NK-92 (cell line): Measurements from ENCODE around the gene TIPRL.
A peak's percentile ranks its signal among the peaks of the same experiment; 100 is the strongest.
"Not testable (repeated sequence)": the region's sequence is repeated elsewhere in the genome, so short reads cannot be mapped to it uniquely, and the experiment has no call there.

ENCODE experiments used
- DNase-seq: peaks from one replicate; lab custom pipeline; 2025; ENCODE audit not compliant: unreplicated experiment; lab: John Stamatoyannopoulos, UW

Gene TIPRL

DNA sequence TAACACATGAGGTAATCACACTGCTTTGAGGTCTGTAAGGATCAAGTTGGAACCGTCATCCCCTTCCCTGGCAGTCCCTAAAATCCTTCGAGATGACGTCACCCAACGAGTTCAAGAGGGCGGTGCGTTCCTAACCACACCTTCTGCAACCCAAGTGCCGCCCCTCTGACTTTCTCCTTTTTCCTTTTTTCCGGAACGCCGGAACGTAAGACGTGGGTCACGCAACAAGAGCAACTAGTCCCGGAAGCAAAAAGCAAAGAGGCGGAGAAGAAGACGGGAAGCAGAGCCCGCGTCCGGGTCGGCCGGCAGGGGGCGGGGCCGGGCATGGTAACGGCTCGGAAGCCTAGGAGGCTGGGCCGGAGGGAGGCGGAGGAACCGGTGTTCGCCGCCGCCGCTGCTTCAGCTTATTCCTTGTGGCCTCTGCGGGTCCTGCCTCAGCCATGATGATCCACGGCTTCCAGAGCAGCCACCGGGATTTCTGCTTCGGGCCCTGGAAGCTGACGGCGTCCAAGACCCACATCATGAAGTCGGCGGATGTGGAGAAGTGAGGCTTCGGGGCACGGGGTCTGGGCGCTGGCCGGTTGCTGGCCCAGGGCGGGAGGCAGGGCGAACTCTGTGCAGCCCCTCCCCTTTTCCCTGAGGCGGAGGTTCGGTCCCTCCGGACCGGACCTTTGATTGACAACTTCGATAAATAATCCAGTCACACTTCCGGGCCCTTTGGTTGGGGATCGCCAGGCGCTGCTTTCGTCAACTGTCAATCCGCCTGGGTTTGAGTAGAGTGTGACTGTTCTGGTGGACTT lies at the start of gene TIPRL:
Gene TIPRL (plus strand): TSS at position 325 of the 800 bp plus-strand sequence. CDS start 116 bp downstream, at position 441.
- peak; percentile 40 for DNase-seq

DNA sequence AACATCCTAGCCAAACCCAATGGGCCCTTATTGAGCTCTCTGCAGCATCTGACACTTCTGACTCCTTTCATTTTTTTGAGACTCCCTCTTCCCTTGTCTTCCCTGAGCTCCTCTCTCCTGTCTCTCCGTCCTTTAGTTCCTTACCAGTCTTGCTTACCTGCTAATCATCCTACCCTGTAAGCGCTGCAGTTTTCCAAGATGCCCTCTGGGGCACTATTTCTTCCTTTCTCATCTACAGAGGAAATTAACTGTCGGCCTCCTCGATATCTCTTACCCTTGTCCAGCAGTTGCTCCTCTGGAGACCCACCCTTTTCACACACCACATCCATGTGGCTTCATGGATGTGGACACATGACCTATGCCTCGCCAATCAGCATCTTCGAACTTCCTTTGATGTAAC lies 48.8 kb upstream of the TIPRL start:
- DNase-seq: no peak

DNA sequence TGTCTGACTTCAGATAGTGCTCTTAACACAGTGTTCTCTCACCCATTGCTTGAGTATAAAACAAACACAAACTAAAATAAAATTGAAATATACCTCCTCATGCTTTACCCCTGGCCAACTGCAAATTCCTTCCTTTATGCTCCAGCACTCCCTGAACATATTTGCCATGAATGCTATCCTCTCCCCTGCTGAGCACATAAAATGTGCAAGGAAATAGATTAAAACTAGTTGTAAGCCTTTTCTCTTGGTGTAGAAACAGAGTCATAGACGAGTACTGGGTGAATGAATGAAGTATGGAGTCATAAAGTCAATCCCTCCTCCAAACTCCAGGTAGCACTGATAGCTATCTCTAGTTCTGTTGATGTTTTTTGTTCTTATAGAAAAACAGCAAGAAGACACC lies 44.6 kb upstream of the TIPRL start:
- no peak for DNase-seq

DNA sequence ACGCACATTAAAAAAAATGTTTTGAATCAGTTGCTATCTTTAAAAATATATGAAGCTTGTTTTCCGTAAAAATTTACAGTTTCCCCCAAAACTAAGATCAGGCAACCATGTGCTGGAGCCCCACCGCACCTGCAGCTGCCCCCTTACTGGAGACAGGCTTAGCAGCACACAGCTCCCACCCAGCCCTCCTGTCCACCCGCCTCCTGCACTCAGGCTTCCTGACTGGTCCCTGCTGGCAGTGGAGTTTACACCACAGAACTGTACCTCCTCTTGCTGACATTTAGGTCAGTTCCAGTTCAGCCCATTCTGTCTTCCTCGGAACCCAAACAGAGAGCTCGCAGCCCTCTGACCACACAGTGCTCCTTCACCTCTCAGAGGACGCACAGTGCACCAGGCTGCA lies 44.1 kb upstream of the TIPRL start:
- DNase-seq: no peak

DNA sequence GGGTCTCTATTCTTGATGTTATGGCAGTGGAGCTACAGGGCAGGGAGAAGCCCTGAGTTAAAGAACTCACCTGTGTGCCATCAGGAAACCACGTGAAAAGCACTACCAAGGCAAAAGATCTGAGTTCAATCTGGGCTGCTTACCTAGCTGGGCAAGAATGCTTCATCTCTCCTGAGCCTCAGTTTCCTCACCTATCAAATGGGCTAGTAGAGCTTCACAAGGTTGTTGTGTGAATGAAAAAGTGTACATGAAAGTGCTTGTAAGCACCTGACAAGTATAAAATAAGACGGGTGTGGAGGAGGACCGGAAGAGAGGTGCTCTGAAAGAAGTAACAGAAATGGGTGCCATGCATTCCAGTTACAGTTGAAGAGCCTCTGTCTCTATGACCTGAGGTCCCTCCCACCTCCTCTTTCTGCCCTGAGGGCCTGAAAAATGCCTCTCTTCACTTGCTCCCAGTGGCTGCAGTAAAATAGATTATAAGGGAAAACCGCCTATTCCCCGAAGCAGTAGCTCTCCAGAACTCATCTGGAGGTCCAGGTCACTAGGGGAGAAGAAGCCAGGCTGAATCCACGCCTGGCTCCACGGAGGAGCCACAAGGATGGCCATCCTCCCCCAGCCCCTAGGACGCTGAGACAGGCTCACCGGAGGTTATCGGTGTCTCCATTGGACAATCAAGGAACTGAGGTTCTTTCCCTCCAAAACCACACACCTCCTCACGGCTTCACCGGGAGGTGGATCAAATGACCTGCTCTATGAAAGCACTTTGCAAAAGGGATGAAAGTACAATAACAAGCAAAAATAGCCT lies 43.4 kb upstream of the TIPRL start:
- no peak for DNase-seq

DNA sequence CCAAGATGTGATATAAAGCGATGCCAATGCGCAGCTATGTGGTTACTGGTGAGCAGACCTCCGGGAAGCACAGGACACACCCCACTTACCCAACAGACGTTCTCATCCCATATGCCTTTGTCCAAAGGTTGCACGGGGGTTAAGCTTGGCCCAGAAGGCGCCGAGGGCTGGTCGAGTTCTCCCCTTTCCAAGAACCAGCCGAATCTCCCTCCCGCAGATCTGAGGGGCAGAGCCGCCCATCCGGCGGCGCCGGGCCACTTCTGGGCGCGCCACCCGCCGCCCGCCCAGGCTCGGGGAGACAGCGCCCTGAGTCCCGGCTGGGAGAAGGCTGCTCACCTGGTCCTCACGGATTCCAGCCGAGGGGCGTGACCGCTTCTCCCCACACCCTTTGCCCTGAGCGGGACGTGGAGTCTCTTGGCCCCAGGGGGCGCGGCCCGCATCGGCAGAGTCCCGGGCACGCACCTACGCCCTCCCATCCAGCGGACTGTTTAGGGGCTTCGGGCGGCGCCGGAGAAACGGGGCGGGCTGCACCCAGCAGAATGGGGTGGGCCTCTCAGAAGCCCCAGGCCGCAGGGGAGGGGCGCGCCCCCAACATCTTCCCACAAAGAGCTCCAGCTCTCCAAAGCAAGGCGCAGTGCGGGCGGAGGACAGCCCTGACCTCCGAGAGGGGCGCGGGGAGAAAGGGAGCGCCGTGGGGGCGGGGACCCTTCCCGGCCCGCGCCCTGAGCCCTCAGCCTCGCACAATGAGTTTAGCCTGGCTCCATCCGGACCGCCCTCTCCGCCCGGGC lies 42.6 kb upstream of the TIPRL start:
- no peak for DNase-seq

DNA sequence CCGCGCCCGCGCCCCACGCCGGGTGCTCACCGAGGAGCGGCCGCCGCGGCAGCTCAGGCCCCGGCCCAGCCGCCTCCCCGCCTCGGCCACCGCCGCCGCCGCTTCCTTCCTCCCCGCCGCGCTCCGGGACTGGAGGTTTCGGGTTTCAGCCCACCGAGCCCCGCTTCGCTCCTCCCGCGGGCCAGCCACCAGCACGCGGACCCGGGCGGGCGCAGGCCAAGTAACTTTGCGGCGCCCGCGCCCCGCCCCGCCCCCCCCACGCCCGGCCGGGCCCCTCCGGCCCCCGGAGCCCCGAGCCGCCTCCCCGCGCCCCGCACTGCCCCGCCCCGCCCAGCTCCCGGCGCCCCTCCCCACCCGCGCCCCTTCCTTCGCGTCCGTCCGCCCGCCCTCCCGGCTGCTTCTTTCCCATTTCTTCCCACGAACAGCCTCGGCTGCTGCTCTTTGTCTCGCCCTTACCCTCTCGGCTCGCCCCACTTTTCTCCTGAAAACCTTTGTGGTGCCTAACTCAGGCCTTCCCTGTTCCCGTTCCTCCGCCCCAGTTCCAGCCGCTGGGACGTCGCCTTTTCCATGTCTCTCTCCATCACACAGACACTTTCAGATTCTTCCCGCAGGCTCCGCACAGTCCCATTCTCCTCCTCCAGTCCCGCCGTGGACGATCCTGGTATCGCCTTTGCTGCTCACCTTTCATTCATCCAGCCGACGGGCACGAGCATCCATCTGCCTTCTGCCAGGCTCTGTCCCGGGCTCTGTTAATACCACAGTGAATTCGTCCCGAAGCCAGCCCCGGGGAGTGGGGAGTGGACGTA lies 41.9 kb upstream of the TIPRL start, which contains the start of gene GPR161:
Gene GPR161 (minus strand): TSS at position 222 of the 806 bp plus-strand sequence. CDS start 32,080 bp downstream, outside the sequence.
- no peak for DNase-seq

DNA sequence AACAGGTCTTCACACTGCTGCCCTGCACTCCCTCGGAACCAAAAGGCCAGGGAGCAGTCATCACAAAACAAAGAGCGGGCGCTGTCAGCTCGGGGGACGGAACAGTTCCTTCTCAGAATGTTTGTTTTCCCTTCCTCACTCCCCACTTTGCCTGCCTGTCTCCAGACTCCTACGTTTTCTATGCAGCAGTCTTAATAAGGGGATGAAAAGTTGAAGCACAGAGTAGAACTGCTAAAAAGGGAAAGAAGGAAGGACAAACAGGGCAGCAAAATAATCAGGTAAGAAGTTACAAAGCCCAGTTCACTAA lies 41.3 kb upstream of the TIPRL start:
- no peak for DNase-seq

DNA sequence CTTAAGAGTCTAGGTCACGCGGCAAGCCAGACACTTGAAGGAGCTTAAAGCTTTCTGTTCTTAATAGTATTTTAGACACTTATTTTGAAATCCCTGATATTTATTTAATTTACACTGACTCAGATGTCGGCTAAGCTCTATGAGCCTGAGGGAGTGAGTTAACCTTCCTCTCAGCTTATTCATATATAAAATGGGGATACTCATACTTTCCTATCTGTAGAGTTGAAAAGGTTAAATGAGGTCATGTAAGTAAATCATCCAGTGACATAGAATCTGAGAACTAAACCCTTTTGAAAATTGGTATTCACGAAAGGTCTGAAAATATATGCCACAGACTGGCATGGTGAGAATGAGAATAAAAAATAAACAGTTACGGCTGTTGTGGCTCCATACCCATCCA lies 40.6 kb upstream of the TIPRL start:
- no peak for DNase-seq

DNA sequence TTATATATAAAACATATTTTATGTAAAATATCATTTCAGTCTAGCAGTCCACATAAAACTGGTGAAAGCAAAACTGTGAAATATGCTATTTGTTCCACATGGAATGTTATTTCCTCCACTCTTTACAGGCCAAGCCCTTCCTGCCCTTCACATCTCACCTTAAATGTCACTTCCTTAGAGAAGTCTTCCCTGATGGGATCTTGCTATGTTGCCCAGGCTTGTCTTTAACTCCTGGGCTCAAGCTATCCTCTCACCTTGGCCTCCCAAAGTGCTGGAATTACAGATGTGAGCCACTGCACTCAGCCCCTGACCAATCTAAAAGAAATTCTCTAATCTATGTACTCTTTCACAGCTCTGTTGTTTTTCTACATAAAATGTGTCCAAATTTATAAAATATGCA lies 39.7 kb upstream of the TIPRL start:
- no peak for DNase-seq

DNA sequence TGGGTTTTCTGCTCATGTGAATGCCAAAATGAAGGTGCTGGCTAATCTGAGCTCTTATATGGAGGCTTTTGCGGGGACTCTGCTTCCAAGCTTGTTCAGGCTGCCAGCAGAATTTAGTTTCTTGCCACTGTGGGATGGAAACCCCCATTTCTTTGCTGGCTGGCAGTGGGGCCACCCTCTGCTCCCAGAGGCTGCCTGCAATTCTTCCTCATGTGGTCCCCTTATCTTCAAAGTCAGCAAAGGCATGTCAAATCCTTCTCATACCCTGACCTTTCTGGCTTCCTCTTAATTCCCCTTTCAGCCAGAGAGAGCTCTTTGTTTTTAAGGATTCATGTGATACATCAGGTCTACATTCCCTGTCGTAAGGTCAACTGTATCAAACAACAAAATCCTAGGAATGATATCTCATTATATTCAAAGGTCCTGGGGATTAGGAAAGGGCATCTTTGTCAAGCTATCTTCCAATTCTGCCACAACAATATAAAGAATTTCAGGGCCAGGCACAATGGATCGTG lies 36.8 kb upstream of the TIPRL start:
- no peak for DNase-seq

DNA sequence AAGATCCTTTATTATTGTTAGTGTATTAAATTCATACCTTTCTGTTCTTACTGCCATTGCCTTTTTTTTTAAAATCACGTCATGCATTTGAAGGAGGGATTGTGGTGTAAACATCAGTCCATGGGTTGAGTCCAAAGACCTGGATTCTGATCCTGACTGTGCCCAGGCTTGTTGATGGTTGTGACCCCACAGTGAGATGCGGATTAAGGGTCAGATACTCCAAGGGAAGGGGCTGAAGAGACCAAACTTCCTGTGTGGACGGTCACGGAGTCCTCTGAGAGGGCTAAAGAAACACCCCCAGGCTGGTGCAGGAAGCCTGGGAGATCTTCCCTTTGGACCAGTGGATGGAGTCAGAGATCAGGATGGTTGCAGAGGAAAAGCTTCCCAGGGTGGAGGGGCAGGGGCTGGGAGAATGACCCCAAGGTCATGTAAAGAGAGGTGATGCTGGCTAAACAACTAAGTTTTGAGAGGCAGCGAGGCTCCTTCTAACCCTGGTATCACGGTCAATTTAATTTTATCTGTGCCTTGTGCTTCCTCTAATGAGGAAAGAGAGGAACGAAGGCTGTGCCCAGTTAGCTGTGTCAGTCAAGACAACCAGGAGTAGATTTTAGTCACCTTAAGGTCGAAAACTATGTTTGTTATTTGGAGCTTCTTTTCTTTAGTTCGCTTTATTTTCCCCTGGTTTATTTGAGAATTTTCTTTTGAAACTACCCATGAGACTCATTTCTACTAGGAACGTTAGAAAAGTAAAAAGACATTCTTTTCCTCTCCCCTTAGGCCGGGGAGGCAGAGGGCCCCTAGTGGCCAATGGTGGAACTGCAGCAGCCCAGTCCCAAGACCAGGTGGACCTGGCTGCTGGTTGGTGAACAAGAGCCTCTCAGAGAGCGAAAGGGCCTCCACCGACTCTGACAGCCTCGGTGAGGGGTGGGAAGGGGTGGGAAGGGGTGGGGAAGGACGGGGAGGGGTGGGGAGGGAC lies 33.3 kb upstream of the TIPRL start:
- no peak for DNase-seq

DNA sequence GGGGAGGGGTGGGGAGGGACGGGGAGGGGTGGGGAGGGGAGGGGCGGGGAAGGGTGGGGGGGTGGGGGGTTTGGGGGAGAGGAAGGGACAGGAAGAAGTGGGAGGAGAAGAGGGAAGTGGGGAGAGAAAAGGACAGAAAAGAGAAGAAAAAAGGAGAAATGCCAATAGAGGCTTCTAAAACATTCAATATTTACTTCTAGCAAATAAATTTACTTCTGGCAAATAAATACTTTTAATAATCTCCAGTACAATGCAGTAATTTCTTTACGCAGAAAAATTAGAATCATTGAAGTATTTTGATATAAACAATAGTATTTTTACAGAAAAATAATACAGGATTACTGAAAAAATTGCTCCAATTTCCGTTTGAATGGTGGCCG lies 32.6 kb upstream of the TIPRL start:
- no peak for DNase-seq

DNA sequence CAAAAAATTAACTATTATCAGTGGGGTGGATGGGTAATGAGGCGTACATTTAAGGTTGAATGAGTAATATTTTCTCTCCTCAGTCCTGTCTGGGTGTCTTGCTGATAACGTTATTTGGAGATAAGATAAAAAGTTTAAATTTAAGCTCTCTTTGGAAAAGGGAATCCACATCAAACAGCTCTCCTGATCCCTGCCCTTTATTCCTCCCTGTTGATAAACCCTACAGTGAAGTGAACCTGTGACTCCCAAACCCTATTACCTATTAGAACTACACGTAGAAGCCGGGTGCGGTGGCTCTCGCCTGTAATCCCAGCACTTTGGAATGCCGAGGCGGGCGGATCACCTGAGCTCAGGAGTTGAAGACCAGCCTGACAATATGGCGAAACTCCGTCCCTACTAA lies 32.1 kb upstream of the TIPRL start:
- no peak for DNase-seq

DNA sequence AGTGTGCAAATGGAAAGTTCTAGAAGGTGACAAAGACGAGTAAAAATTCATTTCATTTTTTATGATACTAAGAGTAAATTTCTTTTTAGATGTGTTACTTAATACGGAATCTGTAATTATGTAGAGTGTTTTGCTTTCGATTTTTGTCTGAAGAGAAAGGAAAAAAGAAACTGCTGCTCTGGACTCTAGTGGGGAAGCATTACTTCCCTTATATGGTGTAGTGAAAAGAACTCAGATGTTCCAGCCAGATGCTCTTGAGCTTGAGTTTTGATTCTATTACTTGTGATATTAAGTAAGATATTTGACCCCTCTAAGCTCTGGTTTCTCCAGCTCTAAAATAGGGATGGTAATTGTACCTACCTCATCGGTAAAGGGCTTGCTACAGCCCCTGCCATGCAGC lies 29.8 kb upstream of the TIPRL start:
- DNase-seq: no peak

DNA sequence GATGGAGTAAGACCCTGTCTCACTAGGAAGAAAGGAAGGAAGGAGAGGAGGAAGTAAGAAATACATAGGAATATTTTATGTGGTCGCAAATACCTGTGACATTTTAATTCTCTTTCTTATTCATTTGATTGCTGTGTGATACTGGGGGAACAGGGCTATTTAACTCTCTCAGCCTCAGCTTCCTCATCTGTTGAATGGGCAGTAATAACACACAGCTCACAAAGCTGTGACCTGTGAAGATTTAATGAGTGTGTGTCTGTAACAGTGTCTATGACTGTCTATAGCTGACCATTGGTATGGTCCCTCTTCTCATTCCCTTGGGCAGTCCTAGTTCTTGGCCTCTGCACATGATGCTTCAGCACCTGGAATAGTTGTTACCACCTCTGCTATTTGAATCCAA lies 28.5 kb upstream of the TIPRL start:
- no peak for DNase-seq

DNA sequence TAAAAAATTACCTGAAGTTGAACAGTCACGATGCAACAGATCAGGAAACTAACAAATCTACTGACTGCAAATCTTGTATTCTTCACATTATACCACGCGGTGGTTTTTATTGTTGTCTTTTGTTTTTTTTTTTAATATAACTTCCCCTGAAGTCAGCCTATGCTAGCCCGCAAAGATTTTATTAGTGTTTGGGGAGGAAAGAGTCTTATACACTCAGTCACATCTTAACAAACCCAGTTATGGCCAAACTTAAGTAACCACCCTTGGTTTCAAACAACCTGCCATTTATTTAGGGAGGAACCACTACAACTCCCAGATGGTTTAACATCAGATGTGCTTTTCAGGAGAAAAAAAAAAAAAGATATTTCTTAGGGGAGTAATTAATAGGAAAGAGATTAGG lies 26.8 kb upstream of the TIPRL start:
- no peak for DNase-seq

DNA sequence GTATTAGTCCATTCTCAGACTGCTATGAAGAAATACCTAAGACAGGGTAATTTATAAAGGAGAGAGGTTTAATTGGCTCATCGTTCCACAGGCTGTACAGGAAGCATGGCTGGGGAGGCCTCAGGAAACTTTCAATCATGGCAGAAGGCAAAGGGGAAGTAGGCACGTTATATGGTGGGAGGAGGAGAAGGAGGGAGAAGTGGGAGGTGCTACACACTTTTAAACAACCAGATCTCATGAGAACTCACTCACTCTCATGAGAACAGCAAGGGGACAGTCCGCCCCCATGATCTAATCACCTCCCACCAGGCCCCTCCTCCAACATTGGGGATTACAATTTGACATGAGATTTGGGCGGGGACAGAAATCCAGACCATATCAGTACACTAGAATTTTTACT lies 24.1 kb upstream of the TIPRL start:
- not testable (repeated sequence) for DNase-seq

DNA sequence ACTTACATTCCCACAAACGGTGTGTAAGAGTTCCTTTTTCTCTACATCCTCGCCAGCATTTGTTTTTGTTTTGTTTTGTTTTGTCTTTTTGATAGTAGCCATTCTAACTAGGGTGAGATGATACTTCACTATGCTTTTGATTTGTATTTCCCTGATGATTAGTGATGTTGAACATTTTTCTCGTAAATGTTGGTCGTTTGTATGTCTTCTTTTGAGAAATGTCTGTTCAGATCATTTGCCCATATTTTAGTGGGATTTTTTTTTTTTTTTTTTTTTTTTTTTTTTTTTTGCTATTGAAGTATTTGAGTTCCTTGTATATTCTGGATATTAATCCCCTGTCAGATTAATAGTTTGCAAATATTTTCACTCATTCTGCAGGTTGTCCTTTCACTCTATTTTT lies 22.9 kb upstream of the TIPRL start:
- DNase-seq: no peak

DNA sequence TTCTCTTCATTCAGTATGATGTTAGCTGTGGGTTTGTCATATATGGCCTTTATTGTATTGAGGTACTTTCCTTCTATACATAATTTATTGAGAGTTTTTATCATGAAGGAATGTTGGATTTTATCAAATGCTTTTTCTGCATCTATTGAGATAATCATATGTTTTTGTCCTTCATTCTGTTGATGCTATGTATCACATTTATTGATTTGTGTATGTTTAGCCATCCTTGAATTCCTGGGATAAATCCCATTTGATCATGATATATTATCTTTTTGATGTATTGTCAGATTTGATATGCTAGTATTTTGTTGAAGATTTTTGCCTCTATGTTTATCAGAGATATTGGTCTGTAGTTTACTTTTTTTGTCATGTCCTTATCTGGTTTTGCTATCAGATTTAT lies 21.1 kb upstream of the TIPRL start:
- no peak for DNase-seq
